NK-92 treated with Interleukin-12 subunit alpha and Interleukin-12 subunit beta, amount 100 ng/mL, for 24 hours (cell line): Measurements from ENCODE around the gene RELT.

Source experiments
- DNase-seq: peaks from one replicate; lab custom pipeline; 2025; lab: John Stamatoyannopoulos, UW

The RELT gene

GRCh38 chr11:73376160-73376802, at the start of gene RELT:
RELT (plus strand) TSS chr11:73376399; CDS start chr11:73389137, 12,738 bp downstream.
- peak; percentile 75 for DNase-seq

GRCh38 chr11:73326929-73327811, 49.0 kb upstream of the RELT start:
- peak; percentile 74 for DNase-seq

GRCh38 chr11:73327812-73328364, 48.3 kb upstream of the RELT start:
- no peak for DNase-seq

- no peak for DNase-seq
Measured at GRCh38 chr11:73330569-73331093, 45.6 kb upstream of the RELT start.

- no peak for DNase-seq
Measured at GRCh38 chr11:73331138-73331916, 44.9 kb upstream of the RELT start.

- DNase-seq, result no peak
Measured at GRCh38 chr11:73333173-73333572, 43.0 kb upstream of the RELT start.

GRCh38 chr11:73333640-73334383, 42.4 kb upstream of the RELT start:
- no peak for DNase-seq

- peak; percentile 14 for DNase-seq
Measured at GRCh38 chr11:73334384-73335203, 41.6 kb upstream of the RELT start.

- DNase-seq, result peak; percentile 48
Measured at GRCh38 chr11:73335204-73335923, 40.8 kb upstream of the RELT start.

GRCh38 chr11:73337846-73338245, 38.4 kb upstream of the RELT start:
- no peak for DNase-seq

GRCh38 chr11:73338279-73338678, 37.9 kb upstream of the RELT start:
- no peak for DNase-seq

- no peak for DNase-seq
Measured at GRCh38 chr11:73340164-73340563, 36.0 kb upstream of the RELT start.

GRCh38 chr11:73342633-73343032, 33.6 kb upstream of the RELT start:
- DNase-seq, result no peak

- no peak for DNase-seq
Measured at GRCh38 chr11:73343076-73343873, 32.9 kb upstream of the RELT start.

GRCh38 chr11:73344191-73344607, 32.0 kb upstream of the RELT start:
- DNase-seq, result no peak

- DNase-seq, result no peak
Measured at GRCh38 chr11:73345481-73346160, 30.6 kb upstream of the RELT start.

GRCh38 chr11:73346186-73346935, 29.8 kb upstream of the RELT start:
- DNase-seq, result no peak
